Astrocyte (in vitro differentiated cells and primary cell): ENCODE data around the gene CDK11A.

Experiments
- EZH2 ChIP-seq: IDR thresholded peaks from 2 replicates; pipeline ENCODE4 v1.6.1; 2012; ENCODE audit warnings: mild to moderate bottlenecking, low read length, inconsistent platforms; ENCODE audit not compliant: insufficient read depth
- TF ChIP-seq, protein P1 (sequence below): IDR thresholded peaks from 2 replicates; pipeline ENCODE4 v1.5.1; 2011; ENCODE audit warnings: low read depth, mild to moderate bottlenecking, inconsistent platforms, low read length, moderate library complexity; ENCODE audit not compliant: insufficient read depth

GRCh38 chr1:1665815-1666251 is 58.3 kb downstream of the CDK11A start:
- TF ChIP-seq, protein P1, sequence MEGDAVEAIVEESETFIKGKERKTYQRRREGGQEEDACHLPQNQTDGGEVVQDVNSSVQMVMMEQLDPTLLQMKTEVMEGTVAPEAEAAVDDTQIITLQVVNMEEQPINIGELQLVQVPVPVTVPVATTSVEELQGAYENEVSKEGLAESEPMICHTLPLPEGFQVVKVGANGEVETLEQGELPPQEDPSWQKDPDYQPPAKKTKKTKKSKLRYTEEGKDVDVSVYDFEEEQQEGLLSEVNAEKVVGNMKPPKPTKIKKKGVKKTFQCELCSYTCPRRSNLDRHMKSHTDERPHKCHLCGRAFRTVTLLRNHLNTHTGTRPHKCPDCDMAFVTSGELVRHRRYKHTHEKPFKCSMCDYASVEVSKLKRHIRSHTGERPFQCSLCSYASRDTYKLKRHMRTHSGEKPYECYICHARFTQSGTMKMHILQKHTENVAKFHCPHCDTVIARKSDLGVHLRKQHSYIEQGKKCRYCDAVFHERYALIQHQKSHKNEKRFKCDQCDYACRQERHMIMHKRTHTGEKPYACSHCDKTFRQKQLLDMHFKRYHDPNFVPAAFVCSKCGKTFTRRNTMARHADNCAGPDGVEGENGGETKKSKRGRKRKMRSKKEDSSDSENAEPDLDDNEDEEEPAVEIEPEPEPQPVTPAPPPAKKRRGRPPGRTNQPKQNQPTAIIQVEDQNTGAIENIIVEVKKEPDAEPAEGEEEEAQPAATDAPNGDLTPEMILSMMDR, result no peak
- TF ChIP-seq EZH2, result no peak
